ENCODE data around the gene FGD5.

FGD5 gene

DNA sequence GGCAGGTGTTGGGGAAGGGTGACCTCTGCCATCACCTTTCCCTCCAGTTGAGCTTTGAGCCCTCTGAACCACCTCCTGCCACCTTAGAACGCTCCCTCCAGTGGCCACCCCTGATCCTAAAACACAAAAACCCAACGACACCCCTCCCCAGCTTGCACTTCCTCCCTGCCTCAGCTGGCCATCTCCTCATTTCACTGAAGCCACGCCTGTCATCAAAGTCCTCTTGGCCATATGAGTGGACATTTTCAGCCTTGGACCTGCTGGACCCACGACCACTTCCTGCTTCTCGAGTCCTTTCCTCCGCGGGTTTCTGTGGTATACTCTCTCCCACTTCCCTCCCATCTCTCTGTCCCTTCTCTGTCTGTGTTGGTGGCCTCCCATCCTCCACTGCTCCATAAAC lies 80.2 kb downstream of the FGD5 start:
- Histone ChIP-seq H3K4me3 (ENCODE audit: low read depth, low read length, poor library complexity, severe bottlenecking) (no peak overlapping the region), H3K27ac (ENCODE audit: low read depth, low read length, poor library complexity, severe bottlenecking) (no peak overlapping the region), H3K9ac (ENCODE audit: low read length) (no peak overlapping the region), H2AFZ (ENCODE audit: low read length) (no peak overlapping the region), H3K9me2 (ENCODE audit: low read depth, low read length) (no peaks in the 10 kb centered on the region), H3K9me3 (ENCODE audit: low read length) (no peaks in the 10 kb centered on the region), H3K36me3 (ENCODE audit: insufficient read depth, low read length) (no peaks in the 10 kb centered on the region), H3K4me2 (ENCODE audit: low read length) (no peak overlapping the region), H3K79me2 (ENCODE audit: insufficient read depth, low read length) (no peaks in the 10 kb centered on the region), H3K4me1 (ENCODE audit: insufficient read depth, low read length, severe bottlenecking) (no peaks in the 10 kb centered on the region), H3F3A (ENCODE audit: insufficient read depth, low read length) (no peaks in the 10 kb centered on the region), H4K20me1 (ENCODE audit: insufficient read depth, low read length) (no peaks in the 10 kb centered on the region), H3K27me3 (ENCODE audit: insufficient read depth, low read length) (no peaks in the 10 kb centered on the region)
- TF ChIP-seq, protein P1, sequence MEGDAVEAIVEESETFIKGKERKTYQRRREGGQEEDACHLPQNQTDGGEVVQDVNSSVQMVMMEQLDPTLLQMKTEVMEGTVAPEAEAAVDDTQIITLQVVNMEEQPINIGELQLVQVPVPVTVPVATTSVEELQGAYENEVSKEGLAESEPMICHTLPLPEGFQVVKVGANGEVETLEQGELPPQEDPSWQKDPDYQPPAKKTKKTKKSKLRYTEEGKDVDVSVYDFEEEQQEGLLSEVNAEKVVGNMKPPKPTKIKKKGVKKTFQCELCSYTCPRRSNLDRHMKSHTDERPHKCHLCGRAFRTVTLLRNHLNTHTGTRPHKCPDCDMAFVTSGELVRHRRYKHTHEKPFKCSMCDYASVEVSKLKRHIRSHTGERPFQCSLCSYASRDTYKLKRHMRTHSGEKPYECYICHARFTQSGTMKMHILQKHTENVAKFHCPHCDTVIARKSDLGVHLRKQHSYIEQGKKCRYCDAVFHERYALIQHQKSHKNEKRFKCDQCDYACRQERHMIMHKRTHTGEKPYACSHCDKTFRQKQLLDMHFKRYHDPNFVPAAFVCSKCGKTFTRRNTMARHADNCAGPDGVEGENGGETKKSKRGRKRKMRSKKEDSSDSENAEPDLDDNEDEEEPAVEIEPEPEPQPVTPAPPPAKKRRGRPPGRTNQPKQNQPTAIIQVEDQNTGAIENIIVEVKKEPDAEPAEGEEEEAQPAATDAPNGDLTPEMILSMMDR (IDR thresholded peaks at IDR 0.05; ENCODE audit: low read length) = no peak
- no peak for TF ChIP-seq EZH2 (IDR thresholded peaks at IDR 0.05; ENCODE audit: borderline replicate concordance, low read length)

DNA sequence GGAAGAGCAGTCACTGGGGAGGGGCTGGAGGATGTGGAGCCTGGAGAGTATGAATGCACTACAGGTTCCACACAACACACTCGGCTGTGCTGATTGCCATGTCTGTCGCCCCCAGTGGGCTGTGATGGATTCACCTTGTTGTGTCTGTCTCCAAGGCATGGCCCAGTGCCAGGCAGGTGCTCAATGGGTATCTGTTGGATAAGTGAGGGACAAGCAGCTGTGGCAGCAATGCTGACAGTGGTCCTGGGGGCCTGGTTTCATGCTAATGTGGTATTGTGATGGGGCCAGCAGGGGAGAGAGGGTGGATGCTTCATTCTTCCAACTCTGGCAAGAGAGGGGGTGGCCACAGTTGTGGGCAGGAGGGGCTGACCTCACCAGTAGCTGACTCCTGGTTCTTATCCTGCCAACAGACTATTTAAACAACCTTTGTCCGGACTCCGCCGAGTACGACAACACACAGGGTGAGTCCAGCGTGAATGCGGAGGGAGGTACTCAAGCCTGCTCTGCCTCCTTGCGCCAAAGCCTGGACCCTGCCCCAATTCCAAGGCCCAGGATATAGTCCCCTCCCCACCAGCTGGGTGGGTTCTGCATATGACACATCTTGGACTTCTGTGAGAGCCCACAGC lies 81.3 kb downstream of the FGD5 start:
- H3K27ac ChIP-seq (ENCODE audit: low read depth, low read length, poor library complexity, severe bottlenecking) = no peak overlapping the region
- H3K4me2 ChIP-seq (ENCODE audit: low read length) = no peak overlapping the region
- no peaks in the 10 kb centered on the region for H3K4me1 ChIP-seq (ENCODE audit: insufficient read depth, low read length, severe bottlenecking)
- no peaks in the 10 kb centered on the region for H3K79me2 ChIP-seq (ENCODE audit: insufficient read depth, low read length)
- H3K9ac ChIP-seq (ENCODE audit: low read length) = no peak overlapping the region
- H4K20me1 ChIP-seq (ENCODE audit: insufficient read depth, low read length) = no peaks in the 10 kb centered on the region
- no peaks in the 10 kb centered on the region for H3F3A ChIP-seq (ENCODE audit: insufficient read depth, low read length)
- TF ChIP-seq, protein P1 (IDR thresholded peaks at IDR 0.05; ENCODE audit: low read length) = no peak
- TF ChIP-seq EZH2 (IDR thresholded peaks at IDR 0.05; ENCODE audit: borderline replicate concordance, low read length) = no peak
- H3K27me3 ChIP-seq (ENCODE audit: insufficient read depth, low read length) = no peaks in the 10 kb centered on the region; the same call in 1 of the 2 replicates
- H3K4me3 ChIP-seq (ENCODE audit: low read depth, low read length, poor library complexity, severe bottlenecking) = no peak overlapping the region
- no peaks in the 10 kb centered on the region; the same call in 1 of the 2 replicates for H3K36me3 ChIP-seq (ENCODE audit: insufficient read depth, low read length)
- H3K9me2 ChIP-seq (ENCODE audit: low read depth, low read length) = no peaks in the 10 kb centered on the region
- H3K9me3 ChIP-seq (ENCODE audit: low read length) = peaks cover 3% of the 10 kb centered on the region
- no peak overlapping the region for H2AFZ ChIP-seq (ENCODE audit: low read length)

DNA sequence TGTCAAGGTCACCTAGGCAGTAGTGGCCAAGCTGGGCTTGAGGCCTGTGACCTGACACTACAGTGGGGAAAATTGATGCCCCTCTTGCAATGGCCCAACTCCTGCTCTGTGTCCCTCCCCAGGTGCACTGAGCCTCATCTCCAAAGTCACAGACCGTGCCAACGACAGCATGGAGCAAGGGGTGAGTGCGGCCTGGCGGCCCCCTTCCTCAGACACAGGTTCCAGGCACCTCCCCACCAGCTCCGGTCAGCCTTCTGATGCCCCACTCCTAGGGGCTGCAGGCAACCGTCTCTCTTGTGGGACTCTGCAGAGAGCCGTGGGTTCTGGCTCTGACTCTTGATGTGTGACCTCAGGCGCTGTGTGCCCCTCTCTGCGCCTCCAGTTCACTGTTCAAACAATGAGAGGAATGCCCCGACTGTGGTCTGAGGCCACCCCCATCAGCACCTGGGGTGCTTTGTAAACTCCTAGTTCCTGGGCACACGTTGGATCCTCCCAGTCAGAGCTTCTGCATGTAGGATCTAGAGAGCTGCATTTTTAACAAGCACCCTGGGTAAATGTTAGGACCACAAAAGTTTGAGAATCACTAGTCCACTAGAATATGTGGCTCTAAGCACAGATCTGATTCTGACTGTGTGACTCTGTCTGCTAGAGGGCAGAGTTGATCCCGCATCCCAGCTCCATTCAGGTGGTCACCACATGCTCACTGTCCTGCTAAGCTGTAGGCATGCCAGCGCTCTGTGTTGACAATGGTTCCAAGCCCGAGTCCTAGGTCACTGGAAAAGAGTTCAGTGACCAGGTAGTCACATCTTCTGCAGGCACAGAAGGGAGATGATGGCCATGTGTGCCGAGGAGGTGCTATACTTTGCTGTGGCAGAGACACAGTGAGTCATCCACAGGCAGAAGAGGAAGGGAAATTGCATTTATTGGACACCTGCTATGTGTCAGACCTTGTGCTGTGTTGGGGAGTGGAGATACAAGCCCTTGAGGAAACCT lies 82.4 kb downstream of the FGD5 start:
- Histone ChIP-seq H3K4me3 (ENCODE audit: low read depth, low read length, poor library complexity, severe bottlenecking) (no peak overlapping the region), H3K36me3 (ENCODE audit: insufficient read depth, low read length) (no peaks in the 10 kb centered on the region; the same call in 1 of the 2 replicates), H3K9ac (ENCODE audit: low read length) (no peak overlapping the region), H3K9me3 (ENCODE audit: low read length) (peaks cover 9% of the 10 kb centered on the region), H3K27me3 (ENCODE audit: insufficient read depth, low read length) (peaks cover 7% of the 10 kb centered on the region; the same call in 1 of the 2 replicates), H3K4me1 (ENCODE audit: insufficient read depth, low read length, severe bottlenecking) (no peaks in the 10 kb centered on the region), H3K9me2 (ENCODE audit: low read depth, low read length) (no peaks in the 10 kb centered on the region), H3K27ac (ENCODE audit: low read depth, low read length, poor library complexity, severe bottlenecking) (no peak overlapping the region), H3K4me2 (ENCODE audit: low read length) (no peak overlapping the region), H4K20me1 (ENCODE audit: insufficient read depth, low read length) (no peaks in the 10 kb centered on the region), H2AFZ (ENCODE audit: low read length) (no peak overlapping the region), H3F3A (ENCODE audit: insufficient read depth, low read length) (no peaks in the 10 kb centered on the region), H3K79me2 (ENCODE audit: insufficient read depth, low read length) (no peaks in the 10 kb centered on the region)
- TF ChIP-seq EZH2 (IDR thresholded peaks at IDR 0.05; ENCODE audit: borderline replicate concordance, low read length) = no peak
- TF ChIP-seq, protein P1 (IDR thresholded peaks at IDR 0.05; ENCODE audit: low read length) = no peak
